GM12801 (cell line): ENCODE measurements around the gene CMIP.

Experiments
- TF ChIP-seq, protein P1 (sequence below): IDR thresholded peaks from one replicate; pipeline ENCODE4 v1.5.1; 2011; ENCODE audit warnings: control low read depth; ENCODE audit not compliant: insufficient read length; ENCODE audit errors: extremely low read depth

CMIP gene

DNA sequence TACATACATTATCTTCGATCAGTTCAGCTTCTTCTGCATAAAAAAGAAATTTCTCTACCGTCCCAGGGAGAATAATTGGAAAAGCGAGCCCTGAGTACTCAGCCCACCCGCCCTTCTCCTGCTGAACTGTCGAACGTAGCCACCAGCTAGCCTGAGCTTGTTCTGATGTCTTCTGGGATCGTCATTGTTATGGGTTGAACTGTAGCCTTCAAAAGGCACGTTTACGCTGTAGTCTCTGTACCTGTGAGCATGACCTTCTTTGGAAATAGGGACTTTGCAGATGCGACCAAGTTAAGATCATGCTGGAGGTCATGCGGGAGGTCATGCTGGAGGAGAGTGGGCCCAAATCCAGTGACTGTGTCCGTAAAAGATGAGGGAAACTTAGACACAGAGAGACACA, 86.2 kb downstream of the CMIP start:
- TF ChIP-seq, protein P1, sequence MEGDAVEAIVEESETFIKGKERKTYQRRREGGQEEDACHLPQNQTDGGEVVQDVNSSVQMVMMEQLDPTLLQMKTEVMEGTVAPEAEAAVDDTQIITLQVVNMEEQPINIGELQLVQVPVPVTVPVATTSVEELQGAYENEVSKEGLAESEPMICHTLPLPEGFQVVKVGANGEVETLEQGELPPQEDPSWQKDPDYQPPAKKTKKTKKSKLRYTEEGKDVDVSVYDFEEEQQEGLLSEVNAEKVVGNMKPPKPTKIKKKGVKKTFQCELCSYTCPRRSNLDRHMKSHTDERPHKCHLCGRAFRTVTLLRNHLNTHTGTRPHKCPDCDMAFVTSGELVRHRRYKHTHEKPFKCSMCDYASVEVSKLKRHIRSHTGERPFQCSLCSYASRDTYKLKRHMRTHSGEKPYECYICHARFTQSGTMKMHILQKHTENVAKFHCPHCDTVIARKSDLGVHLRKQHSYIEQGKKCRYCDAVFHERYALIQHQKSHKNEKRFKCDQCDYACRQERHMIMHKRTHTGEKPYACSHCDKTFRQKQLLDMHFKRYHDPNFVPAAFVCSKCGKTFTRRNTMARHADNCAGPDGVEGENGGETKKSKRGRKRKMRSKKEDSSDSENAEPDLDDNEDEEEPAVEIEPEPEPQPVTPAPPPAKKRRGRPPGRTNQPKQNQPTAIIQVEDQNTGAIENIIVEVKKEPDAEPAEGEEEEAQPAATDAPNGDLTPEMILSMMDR: no peak

DNA sequence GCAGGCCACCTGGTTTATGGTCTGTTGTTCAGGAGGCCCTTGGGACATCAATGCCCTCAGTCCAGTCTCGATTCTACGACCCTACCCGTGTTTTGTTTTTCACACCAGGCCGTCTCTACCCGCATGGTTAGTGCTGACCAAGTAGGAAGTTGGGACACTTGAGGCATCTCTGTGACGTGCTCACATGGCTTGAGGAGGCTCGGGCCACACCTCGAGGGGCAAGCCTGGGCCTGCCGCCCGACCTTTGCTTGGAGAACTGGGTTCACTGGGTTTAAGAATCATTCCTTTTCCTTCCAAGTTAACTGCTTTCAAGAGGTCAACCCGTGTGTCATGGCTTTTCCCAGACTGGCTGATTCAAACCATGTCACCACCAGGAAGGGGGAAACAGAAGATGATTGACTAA, 86.8 kb downstream of the CMIP start:
- TF ChIP-seq, protein P1: no peak

DNA sequence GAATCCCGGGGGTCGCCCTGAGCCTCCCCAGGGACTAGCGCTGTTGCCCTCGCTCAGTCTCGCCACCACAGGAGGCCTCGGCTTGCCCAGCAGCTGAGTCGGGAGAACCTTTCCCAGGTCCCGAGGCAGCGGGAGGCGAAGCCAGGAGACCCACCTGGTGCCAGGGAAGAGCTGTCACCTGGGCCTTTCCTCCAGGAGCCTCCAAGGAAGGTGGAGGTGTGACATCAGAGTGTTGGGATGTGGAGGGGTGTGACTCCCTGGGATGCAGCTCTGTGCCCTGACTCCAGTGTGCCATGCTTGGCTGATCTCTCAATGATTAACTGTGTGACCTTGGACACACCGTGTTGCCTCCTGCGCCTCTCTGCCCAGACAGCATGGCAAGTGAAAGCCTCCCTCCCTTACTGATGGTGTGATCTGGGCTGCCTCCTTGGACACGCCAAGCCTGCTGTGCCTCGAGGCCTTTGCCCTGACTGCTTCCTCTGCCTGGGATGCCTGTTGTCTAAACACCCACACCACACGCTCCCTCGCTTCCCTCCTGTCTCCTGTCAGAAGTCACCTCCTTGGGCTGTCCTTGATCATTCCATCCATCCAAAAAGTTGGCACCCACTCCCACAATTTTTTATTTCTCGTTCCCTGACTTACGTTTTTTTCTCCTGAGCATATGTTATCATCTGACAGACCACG, 88.0 kb downstream of the CMIP start:
- TF ChIP-seq, protein P1: no peak

DNA sequence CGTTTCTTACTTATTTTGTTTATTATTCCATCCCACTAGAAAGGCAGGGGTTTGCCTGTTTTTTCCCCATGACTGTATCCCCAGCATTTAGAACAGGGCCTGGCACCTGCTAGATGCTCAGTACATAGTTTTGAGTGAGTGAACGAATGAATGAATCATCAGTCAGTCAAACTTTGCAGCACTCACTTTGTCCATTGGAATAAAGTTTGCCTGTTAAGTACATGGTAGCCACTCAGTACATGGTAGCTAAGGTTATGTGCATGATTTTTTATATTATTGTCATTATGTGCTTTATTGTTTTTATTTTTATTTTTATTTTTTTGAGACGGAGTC, 88.5 kb downstream of the CMIP start:
- TF ChIP-seq, protein P1: no peak

DNA sequence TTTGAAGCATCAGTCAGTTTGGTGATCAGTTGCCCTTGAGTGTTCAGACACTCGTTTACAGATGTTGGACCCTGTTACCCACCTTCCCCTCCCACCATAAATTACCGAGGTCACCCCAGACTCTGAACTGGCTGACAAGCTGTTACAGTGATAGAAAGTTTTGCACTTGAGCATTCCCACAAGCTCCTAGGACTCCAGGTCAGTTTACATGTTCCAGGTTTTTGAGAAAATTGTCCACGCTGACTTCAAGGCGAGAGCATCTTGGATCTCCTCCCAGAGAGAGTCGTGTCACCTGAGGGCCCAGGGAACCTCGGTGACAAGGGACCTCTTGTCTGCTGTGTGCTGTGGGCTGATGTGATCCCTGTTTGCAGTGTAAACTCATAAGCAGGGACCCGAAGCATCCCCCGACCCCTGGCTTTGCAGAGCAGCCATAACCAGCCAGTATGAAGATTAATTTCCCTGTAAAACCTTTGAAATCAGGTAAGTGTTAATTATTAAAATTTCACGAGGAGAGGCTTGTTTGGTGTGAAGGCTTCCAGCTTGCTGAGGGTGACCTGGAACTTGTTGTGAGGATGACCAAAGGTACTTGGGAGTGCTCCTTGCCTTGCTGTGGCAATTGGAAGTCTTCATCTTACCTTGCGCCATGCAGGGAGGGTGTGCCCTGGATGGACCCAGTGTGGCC, 91.2 kb downstream of the CMIP start:
- TF ChIP-seq, protein P1: no peak

DNA sequence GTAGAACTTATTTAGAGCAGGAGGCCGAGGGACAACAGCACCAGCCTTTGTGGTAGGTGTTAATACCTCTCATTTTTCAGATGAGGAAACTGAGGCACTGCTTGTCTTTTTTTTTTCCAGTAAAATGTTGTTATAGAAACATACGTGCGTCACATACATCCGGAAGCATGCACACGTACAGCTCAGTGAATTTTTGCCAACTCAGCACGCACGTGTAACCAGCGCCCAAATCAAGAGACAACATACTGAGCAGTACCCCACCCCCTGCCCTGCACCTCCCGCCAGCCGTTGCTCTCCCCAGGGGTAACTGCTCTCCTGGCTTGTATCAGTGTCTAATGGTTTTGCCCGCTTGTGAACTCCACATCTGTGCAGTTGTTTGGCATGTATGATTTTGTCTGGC, 92.0 kb downstream of the CMIP start:
- TF ChIP-seq, protein P1: no peak

DNA sequence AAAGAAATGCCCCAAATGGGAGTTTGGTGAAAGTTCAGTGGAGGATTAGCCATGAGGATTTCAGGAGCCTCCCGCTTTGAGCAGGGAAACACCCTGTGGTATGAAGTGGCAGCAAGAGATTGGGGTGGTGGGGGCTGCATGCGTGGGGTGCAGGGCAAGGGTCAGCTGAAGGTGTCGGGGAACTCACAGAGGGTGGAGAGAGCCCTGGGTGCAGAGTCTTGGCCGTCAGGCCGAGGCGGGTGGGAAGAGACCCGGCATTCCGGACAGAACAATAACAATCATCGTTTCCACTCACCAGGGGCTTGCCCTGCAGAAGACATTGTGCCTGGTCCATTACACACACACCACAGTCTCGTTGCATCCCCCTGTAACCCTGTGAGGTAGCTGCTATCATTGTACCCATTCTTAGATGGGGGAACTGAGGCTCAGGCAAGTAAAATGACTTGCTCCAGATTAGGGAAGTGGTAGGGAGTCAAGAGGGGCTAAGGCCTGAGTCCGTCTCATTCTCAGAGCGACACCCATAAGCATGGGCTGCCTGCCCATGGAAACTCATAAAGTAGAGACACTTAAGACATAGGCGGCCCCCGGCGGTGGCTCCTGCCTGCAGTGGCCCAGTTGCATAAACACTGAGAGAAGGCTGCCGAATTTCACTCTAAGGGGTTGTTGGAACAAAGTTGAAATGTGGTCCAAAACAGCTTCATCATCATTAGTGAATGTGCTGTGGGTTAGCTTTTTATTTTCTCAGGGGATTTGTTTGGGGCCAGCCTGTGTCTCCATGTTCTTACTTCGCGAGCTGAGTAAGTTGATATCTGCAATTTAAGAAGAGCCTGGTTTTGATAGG, 93.3 kb downstream of the CMIP start:
- TF ChIP-seq, protein P1: no peak
